Mammary epithelial cell (primary cell): ENCODE measurements around the gene ITGB6.

Experiments used
- CTCF ChIP-seq, 2 donors: IDR thresholded peaks in 1 of 2; conservative IDR thresholded peaks in 1 of 2; 2 replicates each; pipeline ENCODE4 v1.5.1; 2011 to 2012; ENCODE audit warnings: inconsistent platforms in 2 of 2, low read length in 2 of 2, mild to moderate bottlenecking in 2 of 2, control low read depth in 1 of 2, low read depth in 1 of 2; ENCODE audit not compliant: insufficient read depth in 1 of 2; ENCODE audit errors: extremely low read depth in 1 of 2
- EZH2 ChIP-seq: IDR thresholded peaks from 2 replicates; pipeline ENCODE4 v1.6.1; 2012; ENCODE audit warnings: low read length, inconsistent platforms, borderline replicate concordance

- no peak for TF ChIP-seq CTCF (conservative IDR thresholded peaks at IDR 0.05 in 1 of 2, IDR thresholded peaks at IDR 0.05 in 1 of 2; ENCODE audit: extremely low read depth in 1 of 2, insufficient read depth in 1 of 2, low read depth in 1 of 2, low read length in 2 of 2)
- TF ChIP-seq EZH2: no peak
Observed at GRCh38 chr2:160126315-160126714, 73.8 kb downstream of the ITGB6 start.
